GM12865 (cell line): Measurements from ENCODE around the gene FZR1.

Experiments
- DNase-seq: peaks from one replicate; pipeline ENCODE4 v3.0.0; 2010; ENCODE audit warnings: low read depth
- H3K4me3 ChIP-seq: 2 replicates; pipeline ENCODE4 v1.5.1; 2011; ENCODE audit warnings: mild to moderate bottlenecking, low read depth, low read length, control low read depth
- TF ChIP-seq, protein P1 (sequence below): IDR thresholded peaks from 2 replicates; pipeline ENCODE4 v1.5.1; 2011; ENCODE audit warnings: low read length, control low read depth, low read depth, inconsistent platforms; ENCODE audit not compliant: insufficient read depth; ENCODE audit errors: missing control alignments

Gene FZR1

DNA sequence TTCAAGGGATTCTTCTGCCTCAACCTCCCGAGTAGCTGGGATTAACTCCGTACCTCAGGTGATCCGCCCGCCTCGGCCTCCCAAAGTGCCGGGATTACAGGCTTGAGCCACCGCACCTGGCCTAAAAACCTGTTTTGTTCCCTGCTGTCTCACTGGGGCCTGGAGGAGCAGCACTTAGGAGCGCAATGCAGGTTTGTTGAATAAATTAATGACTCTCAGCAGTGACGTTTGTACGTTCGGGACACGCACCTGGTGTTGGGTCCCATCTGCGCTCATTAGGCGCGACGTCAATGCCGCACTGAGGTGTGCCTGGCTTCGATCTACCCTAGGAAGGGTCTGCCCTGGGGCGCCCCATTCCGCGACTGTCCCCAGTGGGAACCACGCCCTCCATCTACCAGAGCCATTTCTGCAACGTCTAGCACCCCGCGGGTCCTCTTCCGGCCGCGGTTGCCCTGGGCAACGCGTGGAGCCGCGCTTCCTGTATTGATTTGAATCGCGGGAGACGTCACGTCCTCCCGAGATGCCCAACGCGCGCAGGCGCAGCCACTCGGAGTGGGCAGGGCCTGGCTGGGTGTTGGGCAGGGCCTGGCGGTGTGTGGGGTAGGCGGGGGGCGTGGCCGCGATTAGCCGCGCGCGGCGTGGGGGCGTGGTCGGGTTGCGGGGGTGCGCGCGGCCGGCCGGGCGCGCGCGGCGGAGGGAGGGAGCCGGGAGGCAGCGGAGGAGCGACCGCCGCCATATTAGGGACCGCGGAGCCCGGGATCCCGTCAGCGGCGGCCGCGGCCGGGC is at the start of gene FZR1:
Gene FZR1, plus strand, starts transcription at position 714 of the 786 bp plus-strand sequence. CDS start 16,679 bp downstream, outside the sequence.
- H3K4me3 ChIP-seq, result peak within 1 kb of the TSS; percentile 84
- TF ChIP-seq, protein P1, sequence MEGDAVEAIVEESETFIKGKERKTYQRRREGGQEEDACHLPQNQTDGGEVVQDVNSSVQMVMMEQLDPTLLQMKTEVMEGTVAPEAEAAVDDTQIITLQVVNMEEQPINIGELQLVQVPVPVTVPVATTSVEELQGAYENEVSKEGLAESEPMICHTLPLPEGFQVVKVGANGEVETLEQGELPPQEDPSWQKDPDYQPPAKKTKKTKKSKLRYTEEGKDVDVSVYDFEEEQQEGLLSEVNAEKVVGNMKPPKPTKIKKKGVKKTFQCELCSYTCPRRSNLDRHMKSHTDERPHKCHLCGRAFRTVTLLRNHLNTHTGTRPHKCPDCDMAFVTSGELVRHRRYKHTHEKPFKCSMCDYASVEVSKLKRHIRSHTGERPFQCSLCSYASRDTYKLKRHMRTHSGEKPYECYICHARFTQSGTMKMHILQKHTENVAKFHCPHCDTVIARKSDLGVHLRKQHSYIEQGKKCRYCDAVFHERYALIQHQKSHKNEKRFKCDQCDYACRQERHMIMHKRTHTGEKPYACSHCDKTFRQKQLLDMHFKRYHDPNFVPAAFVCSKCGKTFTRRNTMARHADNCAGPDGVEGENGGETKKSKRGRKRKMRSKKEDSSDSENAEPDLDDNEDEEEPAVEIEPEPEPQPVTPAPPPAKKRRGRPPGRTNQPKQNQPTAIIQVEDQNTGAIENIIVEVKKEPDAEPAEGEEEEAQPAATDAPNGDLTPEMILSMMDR, result no peak
- peak; percentile 100 for DNase-seq

DNA sequence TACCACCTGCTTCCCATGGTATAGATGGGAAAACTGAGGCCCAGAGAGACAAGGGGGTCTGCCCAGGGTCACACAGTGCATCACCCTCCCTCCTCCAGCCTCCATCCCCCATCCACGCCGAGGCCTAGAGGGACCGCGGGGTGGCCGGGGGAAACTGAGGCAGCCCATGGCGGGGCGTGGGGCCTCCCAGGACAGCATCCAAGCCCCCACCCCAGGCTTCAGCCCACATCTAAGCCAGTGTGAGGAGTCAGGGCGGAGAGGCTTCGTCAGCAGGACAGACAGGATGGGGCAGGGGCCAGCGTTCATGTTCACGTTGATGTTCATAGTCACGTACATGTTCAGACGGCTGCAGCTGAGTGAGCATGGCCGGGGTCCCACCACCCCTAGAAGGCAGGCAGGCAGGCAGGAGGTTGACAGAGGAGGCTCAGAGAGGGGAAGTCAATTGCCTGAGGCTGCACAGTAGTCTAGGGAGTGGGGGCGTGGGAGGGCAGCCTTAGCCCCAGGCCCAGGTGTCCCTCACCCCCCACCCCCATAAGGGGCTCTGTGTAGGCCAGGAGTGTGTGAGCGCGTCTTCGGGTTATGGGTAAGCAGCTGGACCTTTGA is 49.1 kb upstream of the FZR1 start:
- no peak overlapping the region for H3K4me3 ChIP-seq
- TF ChIP-seq, protein P1, result no peak
- no peak for DNase-seq

DNA sequence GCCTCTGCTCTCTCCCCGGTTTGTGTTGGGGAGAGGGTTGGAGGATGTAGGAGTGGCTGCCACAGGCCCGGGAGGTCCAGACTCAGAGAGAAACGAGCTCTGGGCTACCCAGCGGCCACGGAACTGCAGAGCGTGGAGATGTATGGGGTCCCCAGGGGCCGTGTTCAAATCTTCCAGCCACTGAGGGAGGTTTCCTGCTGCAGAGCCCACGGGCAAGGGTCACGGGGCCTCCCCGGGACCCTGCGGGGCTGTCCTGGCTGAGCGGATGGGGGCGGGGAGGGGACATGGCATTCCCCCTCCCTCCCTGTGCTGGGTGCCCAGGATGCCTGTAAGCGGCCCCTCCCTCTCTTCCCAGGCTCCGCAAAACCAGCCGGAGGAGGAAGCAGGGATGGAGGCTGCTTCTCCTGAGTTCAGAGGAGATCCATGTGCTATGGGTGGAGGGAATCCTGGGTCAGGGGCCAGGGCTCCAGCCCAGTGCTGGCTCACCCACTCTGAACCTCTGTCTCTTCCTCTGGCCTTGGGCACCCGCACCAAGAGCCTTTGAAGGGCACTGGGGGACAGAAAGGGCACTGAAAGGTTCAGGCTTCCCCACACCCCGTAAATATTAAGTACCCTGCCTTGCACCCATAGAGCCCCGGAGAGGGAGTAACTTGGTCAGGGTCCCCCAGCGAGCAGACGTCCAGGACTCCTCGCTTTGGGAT is 48.4 kb upstream of the FZR1 start:
- no peak for DNase-seq
- no peak overlapping the region for H3K4me3 ChIP-seq
- TF ChIP-seq, protein P1, result no peak

DNA sequence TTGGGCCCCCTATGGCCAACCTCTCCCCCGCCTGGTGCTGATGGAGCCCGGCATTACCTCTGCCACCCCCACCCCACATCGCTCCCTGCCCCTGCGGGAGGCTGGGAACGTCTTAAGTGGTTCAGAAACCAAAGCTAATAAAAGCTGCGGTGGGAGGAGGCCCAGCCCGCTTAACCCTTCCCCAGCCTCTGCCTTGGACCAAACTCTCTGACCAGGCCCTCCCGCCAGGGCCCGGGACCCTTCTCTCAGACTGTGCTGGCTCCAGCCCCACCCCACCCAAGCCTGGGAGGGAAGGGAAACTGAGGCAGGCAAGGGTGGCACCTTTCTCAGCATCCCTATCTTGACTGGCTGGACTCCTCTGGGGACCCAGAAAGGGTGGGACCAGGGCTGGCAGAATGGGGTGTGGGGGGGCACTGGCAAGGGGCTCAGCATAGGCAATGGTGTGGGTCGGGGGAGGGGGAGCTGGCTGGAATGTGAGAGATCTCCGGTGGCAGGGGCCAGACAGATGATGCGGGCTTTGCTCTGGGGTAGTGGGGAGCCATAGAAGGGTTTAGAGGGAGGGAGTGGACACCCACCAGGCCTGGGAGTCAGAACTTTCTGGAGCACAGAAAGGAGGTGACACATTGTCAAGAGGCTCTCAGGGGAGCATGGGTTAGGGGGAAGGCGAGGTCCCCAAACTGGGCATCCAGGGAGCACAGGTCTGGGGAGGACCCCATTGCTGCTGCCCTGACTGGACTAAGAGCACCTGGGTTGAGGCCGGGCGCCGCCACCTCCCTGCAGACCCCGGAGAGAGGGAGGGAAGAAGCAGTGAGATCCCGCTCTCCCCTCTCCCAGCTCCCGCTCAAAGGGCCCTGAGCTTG is 47.7 kb upstream of the FZR1 start:
- no peak for DNase-seq
- TF ChIP-seq, protein P1, result no peak
- no peak overlapping the region for H3K4me3 ChIP-seq

DNA sequence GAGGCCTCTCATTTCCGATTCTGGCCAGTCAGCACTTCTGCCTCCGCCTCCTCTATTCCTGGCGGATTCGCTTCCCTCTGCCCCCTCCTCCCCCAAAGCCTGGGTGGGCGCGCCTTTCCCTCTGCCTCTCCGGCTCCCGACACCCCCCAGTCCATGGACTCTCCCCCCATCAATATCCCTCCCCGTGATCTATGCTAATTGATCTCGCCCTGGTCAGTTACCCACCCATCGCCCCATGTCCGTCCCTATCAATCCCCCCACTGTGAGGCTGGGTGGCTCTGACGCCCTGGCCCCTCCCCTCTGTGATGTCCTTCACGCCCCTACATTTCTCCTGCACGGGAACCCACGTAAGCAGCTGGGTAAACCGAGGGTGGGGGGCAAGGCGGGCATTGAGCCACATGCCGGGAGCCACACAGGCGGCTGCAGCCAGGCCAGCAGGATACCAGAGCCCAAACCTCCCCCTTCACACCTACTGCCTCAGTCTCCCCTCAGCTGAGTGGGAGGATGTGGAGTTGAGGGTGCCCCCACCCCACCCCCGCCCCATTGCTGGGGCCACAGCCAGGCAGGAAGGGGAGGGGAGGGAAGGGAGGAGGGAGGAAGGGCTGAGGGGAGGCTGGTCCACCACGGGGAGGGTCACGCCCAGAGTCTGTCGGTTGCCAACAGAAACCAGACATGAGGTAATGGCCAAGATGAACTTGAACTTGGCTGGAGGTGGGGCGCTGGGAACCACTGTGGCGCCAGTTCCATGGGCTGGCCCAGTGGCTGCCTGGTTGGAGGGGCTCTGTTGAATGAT is 46.8 kb upstream of the FZR1 start:
- peak; percentile 43 for DNase-seq
- H3K4me3 ChIP-seq, result no peak overlapping the region

More for the DNA sequence above, 46.8 kb upstream of the FZR1 start:
- TF ChIP-seq, protein P1, result no peak
